DLD1 (cell line): Measurements from ENCODE around the gene MXD4.

Source experiments
- in situ Hi-C: cut with HindIII; loops from 2 replicates; pipeline ENCODE4 v1.10.0; 2017; ENCODE audit warnings: low sequenced_read_pairs

Gene MXD4

DNA sequence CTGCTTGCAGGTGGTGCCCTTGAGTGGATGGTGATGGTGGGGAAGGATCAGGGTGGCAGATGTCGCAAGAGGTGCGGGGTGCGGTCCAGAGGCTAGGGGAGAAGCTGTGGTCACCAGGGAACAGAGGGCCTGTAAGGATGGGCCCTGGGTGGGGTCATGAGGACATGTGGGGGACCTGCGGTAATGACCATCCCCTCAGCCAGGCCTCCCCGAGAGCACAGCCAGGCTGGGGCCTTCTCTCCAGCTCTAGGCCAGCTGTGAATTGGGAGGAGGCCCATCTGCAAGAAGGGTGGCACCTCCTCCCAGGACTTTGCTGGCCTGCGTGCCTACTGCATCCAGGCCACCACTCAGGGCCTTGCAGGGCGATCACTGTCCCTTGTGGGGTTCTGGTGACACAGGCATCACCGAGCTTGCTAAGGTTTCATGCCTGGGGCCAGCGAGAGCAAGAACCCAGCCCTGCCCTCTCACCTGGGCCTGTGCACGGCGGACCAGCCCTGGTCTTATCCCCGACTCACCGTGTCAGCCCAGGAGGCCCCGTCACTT, 34.1 kb upstream of the MXD4 start:
- in situ Hi-C loops, result no loop called here

DNA sequence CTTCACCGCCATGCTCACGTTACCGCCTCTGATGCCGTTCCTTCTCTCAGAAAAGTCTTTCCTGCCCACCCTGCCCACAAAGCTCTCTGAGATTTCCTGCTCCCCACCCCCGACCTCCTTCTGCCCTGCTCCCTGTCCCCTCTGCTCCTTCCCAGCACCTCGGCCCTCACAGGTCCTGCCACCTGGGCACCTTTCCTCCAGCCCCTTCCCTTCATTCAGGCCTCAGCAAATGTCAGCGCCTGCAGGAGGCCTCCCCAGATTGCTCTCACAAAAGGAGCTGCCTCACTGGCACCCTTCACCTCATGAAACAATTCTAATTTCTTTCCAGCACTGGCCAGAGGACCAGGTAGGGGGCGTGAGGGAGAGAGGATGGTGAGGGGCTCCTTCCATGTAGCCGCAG, 33.6 kb upstream of the MXD4 start:
- in situ Hi-C loops, result no loop called here

DNA sequence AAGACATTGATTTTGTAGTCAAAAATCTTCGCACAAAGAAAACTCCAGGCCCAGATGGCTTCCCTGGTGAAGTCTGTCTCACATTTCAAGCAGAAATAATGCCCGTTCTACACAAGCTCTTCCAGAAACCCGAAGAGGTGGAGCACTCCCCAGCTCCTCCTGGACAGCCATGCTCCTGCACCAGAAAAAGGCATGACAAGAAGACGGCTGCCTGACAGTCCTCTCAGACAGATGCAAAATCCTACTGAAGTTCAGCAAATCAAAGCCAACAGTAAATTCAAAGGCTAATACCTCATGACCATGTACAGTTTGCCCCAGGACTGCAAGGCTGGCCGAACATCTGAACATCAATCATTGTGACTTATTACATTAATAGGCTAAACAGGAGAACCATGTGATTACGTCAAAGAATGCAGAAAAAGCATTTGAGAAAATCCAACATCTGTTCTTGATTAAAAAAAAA, 30.8 kb upstream of the MXD4 start:
- in situ Hi-C loops, result no loop called here

DNA sequence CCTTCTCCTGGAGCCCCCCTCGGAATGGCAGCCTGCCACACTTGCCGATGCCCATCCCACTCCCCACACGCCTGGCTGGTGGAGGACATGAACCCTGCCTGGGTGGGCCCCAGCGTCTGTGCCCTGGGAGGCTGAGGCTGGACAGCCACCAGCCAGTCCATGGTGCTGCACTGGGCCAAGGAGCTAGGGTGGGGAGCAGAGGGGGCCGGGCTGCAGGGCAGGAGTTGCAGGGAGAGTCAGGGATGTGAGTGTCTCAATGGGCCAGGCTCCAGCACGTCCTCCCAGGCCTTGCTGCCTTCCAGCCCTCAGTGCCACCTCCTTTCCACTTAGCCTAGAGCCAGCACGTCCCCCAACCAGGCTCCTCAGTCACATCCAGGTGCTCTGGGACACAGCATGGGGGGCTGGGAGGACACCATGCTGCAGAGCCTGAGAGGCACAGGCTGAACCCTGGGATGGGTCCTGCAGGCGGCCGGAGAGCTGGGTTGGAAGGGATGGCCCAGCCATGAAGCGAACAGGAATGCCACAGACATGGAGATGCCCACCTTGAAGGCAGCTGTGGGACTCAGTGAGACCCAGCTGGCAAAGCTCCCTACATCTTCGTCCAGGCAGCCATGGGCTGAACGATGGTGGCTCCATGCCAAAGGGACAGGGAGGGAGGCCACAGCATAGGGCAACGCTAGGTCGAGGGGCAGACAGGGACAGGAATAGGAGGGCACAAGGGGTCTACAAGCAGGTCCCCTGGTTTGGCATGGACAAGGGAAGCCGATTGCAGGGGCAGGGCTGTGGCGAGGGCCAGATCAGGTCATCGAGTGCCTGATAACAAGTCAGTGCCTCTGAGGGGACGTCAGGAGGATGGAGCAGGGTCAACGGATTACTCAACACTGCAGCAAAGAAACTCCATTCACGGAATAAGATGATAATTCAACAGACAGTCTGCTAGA, 30.1 kb upstream of the MXD4 start:
- in situ Hi-C loops, result no loop called here

DNA sequence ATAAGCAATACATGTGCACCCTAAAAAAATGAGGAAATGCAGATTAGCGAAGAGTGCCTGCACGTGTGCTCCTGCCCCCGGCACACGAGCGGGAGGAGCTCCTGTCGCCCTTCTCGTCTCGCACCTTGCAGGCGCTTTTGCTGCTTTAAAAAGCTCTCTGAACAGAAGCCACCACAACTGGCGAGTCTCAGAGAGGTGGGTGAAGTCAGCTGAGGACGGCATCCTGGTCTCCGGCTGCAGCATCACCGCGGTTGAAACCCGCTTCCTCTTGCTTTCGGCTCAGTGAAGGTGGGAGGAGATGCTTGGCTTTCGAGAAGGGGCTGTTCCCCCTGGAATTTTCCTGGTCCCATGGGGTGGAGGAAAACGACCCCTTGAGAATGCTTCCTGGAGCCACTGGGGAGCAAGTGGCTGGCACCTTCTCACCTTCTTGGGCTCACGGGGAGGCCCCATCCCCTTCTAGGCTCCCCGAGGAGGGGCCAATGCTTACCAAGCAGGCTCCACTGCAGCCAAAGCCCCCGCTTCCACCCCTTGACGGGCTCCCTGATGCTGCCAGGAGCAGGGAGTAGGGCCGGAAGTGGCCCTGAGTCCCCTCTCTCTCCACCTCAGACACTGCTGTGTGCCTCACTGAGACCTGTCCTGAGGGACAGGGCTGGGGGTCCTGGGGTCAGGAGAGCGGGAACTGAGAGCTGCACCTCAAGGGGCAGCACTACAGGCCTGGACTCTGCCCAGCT, 29.2 kb upstream of the MXD4 start:
- in situ Hi-C loops, result no loop called here

DNA sequence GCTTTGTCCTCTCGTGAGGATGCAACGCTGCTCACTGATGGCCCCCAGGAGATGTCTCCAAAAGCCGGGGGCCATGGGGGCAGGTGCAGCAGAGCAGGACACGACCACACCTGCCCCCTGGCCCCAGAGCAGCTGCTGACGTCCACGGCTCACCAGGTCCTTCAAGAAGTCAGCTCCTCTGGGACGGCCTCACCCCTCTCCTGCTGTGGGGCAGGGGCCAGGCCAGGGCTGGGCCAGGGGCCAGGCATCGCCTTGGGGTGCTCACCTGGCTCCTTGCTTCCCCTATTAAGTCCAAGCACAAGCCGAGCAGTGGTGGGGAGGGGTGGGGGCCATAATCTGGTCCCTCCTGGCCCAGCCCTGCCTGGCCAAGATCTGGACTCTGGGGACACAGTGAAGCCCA, 28.6 kb upstream of the MXD4 start:
- in situ Hi-C loops, result no loop called here

DNA sequence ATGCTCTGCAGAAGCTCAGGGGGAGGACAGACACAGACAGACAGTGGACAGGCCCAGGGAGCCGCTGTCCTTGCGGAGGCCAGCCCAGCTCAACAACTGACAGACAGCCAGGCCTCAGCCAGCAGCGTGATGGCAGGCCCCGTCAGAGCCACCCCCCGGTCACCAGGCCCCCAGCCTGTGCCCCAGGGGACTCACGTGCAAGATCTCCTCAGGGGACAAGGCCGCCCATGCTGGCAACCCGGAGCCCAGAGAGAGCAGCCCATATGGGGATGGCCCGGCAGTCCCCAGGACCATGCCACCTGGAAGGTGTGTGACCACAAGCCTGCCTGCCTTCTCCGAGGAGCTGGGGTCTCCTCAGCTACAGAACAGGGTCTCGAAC, 28.0 kb upstream of the MXD4 start:
- in situ Hi-C loops, result no loop called here

DNA sequence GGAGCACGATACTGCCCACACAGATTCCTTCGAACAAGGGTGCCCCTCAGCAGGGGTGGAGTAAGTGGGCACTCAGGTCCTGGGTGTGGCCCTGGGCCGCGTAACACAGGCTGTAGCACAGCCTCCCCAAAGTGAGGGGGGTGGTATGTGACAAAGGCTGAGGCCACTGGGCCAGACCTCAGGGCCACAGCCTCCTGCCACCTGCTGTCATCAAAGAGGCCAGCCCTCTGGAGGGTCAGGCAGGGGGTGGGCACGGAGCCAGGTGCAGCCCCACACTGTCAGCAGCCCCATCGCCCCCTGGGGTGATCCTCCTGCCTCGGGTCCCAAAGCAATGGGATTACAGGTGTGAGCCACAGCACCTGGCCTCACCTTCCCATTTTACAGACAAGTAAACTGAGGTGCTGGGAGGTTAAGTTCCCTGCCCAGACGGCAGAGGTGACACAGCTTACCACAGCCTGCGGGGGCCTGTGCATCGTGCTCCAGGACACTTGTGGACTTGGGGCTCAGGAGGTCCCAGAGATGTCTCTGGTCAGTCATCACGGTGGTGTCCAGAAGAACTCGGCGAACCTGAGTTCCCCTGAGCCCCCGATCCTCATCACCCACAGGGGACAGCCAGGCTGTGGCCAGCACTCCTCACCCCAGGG, 27.5 kb upstream of the MXD4 start:
- in situ Hi-C loops, result no loop called here

DNA sequence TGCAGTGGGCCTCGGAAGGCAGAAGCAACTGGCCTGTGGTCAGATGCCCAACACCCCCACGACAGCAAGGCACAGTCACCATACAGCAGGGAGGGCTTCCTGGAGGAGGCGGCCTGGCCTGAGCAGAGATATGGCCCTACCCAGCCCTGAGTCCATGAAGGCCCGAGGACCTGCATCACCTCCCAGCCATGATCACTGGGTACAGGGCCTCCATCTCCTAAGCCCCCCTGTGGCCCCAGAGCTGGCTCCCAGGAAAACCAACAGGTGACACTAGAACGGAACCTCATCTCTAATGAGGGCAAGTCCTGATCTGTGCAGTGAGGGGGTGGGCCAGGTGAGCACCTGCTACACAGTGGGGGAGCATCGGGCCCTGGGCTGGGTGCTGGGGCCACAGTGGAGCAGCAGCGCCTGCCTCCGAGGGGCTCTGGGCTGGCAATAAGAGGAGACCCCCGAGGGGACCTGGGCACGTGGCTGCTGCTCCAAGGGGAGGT, 26.2 kb upstream of the MXD4 start:
- in situ Hi-C loops, result no loop called here

DNA sequence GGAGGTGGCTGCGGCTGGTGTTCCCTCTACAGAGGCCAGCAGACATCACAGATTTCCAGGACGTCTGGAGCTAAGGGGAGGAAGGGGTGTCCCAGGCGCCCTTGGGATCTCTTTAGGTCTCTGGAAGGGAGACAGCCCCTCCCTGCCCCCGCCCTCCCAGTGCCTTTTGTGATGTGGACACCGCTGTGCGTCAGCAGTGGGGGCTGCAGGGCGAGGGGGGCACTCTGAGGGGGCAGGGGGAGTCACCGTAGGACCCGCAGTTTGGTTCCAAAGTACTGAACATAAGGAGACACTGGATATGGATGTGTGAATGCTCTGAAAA, 25.6 kb upstream of the MXD4 start:
- in situ Hi-C loops, result no loop called here

DNA sequence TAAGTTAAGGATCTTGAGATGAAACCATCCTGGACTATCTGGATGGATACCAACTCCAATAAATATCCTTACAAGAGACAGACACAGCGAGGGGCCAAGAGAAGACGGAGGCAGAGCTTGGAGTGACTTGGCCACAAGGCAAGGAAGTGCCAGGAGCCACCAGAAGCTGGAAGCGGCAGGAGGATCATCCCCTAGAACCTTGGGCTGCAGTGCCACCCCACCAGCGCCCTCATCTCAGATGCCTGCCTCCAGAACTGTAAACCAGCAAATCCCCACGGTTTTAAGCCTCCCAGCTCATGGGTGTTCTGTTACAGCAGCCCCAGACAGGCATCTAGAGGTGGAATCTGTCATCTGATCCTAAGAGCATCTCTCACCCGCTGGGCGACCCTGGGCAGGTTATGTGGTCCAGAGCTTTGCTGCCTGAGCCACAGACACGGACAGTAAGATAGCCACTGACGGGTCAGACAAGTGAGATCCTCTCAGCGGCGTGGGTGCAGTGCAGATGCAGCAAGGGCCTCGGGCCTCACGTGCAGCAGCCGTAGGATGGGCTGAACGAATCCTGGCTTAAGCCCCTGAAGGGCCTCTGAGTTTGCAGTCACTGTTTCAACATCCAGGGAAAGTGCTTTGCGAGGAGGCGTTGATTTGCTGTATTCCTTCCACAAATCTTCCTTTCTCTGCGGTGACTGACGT, 25.1 kb upstream of the MXD4 start:
- in situ Hi-C loops, result no loop called here

DNA sequence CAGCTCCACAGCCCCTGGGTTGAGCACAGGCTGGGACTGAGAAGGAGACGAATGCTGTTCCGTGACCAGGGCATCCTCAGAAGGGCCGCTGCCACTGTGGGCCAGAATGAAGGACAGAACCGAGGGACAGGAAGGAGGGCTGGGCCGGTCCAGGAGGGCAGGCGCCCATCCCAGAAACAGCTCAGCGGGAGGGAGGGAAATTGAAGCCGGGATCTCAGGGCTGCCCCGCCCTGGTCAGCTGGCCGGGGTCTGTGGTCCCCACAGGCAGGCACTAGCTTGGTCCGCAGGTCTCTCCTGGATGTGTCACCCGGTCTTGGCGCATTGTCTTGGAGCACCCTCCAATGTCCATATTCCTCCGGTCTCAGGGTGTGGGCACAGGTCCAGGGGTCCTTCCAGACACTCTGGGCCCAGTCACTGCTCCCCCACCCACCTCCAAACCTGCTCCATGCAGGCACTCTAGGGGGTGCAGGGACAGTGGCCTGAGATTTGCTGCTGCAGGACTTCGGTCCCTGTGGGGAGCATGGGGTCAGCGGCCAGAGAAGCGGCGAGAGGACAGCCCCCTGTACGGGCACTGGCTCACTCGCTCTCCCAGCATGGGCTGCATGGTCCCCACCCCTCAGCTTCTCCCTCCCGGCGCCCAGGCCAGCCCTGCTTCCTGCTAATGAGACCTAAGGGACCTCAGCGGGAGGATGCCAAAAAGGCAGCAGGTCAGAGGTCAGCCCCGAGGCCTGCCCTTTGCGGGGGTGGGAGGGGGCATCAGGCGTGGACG, 23.9 kb upstream of the MXD4 start:
- in situ Hi-C loops, result no loop called here

DNA sequence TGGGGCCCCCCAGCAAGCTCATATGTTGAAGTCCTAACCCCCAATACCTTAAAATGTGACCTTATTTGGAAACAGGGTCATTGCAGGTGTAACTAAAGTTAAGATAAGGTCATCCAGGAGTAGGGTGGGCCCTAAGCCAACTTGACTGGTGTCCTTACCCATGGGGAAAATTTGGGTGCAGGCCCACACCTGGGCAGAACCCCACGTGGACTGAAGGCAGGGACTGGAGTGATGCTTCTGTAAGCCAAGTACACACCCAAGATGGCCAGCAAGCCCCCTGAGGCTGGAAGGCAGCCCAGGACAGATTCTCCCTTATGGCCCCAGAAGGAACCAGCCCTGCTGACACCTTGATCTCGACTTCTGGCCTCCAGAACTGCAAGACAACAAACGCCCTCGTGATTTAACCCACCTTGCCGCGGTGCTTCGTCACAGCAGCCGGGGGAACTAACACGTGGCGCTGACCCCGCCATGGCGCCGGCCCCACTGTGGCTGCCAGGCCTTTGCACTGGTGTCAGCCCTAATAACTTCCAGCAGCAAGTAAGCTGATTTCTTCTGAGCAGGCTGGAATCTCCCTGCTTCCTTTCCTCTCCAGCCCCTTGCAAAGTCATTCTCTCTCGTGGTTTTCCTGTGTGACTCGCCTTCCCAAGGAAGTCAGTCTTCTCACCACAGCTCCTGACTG, 23.2 kb upstream of the MXD4 start:
- in situ Hi-C loops, result no loop called here

DNA sequence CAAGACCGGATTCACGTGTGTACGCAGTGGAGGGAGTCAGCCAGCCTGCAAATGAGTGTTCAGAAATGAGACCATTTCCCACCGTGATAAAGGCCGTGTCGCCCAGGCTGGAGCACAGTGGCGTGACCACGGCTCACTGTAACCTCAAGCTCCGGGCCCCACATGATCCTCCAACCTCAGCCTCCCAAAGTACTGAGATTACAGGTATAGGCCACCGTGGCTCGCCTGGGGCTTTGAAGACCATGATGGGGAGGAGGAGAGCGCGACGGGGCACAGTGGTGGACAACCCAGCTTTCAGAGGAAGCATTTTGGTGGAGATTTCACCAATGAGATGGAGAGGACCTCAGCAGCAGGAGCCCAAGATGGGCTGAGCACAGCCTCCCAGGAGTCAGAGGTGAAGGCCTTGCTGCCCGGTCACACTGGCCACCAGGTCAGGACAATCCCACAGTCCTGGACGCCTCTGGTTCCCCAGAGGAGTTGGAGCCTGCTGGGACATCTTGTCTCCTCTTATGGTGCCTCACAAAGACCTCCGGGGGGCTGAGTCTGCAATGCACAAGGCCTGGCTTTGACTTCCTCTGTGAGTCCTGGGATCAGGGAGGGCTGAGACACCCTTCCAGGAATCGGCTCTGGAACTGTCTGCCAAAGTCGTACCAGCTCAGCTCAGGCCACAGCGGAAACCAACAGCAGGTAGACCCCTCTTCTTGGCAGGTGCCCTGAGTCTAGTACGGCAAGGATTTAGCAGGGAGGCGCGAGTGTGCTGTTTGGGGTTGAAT, 22.4 kb upstream of the MXD4 start:
- in situ Hi-C loops, result no loop called here

DNA sequence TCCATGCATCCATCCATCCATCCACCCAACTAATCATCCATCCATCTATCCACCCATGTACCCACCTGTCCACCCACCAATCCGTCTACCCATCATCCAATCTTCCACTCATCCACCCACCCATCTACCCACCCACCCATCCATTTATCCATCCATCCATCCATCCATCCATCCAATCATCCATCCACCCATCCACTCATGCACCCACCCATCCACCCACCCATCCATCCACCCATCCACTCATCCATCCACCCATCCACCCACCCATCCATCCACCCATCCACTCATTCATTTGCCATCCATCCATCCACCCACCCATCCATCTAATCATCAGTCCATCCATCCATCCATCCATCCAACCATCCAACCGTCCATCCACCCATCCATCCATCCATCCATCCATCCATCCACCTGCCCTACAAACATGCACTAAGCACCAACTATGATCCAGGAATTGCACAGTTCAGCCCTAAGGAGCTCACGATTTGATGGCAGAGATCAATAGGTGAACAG, 21.3 kb upstream of the MXD4 start:
- in situ Hi-C loops, result no loop called here

DNA sequence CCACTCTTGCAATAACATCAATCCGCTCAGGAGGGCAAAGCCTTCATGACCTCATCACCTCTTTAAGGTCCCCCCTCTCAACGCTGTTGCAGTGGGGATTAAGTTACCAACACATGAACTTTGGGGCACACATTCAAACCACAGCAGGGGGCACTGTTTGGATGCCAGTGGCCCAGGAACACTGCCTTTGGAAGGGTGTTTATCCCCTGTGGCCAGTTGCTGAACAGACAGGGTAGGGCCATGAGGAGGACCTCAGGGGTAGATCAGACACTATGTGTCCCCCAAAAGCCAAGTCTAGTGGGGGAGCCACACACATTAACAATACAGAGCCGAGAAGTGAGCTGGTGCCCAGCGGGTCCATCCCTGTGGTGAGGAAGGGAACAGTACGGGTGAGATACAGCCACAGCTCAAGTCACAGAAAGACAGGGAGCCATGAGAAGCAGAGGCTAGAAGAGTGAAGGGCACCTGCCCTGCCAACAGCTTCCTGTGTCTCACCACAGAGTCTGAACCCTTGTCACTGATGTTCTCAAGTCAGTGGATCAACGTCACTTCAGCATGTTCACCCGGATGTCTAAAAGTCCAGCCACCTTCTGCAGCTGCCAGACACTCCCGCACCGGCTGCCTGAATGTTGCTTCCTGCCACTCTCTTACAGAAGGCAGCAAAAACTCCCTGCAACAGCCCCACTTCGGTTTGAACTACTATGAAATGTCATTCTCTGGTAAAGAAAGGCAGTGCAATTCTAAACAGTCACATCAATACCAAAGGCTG, 19.9 kb upstream of the MXD4 start:
- in situ Hi-C loops, result no loop called here

DNA sequence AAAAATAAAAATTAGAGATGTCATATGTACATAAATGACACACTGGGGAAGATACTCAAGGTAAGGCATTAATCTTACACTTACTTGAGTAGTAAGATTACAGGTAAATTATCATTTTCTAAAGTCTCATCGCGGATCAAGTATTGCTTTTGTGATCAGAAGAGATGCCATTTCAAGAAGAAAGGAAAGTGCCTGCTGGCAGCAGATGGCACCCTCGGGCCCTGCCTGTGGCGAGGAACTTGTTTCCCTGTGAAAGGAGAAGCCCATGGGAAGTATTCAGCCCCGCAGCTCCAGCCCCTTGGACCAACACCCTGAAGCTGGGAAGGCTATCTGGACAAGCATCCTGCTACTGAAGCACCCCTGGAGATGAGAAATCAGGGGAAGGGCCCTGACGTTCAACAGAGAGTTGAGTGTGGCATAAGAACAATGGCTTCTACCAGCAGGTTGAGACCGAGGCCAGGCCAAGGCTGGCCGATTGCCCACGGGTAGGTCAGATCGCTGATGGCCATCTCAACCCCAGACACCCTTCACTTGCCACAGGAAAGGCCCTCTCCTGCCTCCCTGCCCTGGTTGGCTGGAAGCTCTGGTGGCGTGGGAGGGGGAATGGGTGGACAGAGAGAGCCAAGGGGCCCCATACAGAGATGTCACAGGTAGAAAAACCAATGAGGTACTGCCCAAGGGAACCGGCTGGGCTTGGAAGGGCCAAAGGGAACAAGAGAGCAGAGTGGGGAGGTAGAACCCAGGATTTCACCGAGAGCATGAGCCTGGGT, 18.8 kb upstream of the MXD4 start:
- in situ Hi-C loops, result no loop called here
